OCI-LY1 (cell line): ENCODE data around the gene LEP.

ENCODE experiments used
- CTCF ChIP-seq: fragments of 200-600 bp; sonication (generic), shearing (Covaris generic); IDR thresholded peaks from 2 replicates; pipeline ENCODE4 v1.5.1; 2017; ENCODE audit warnings: mild to moderate bottlenecking, antibody characterized with exemption, low read length, moderate library complexity, mixed read lengths
- EZH2 ChIP-seq: fragments of 200-600 bp; sonication (generic), shearing (Covaris generic); IDR thresholded peaks from 2 replicates; pipeline ENCODE4 v1.8.0; 2017; ENCODE audit warnings: borderline replicate concordance, mixed run types, mild to moderate bottlenecking, antibody characterized with exemption, low read length, moderate library complexity, mixed read lengths

- TF ChIP-seq CTCF (peak; percentile 64), EZH2 (no peak)
These were observed 23.0 kb upstream of the LEP start for GRCh38 chr7:128217967-128218652.
